ENCODE data around the gene CDKN1C.

DNA sequence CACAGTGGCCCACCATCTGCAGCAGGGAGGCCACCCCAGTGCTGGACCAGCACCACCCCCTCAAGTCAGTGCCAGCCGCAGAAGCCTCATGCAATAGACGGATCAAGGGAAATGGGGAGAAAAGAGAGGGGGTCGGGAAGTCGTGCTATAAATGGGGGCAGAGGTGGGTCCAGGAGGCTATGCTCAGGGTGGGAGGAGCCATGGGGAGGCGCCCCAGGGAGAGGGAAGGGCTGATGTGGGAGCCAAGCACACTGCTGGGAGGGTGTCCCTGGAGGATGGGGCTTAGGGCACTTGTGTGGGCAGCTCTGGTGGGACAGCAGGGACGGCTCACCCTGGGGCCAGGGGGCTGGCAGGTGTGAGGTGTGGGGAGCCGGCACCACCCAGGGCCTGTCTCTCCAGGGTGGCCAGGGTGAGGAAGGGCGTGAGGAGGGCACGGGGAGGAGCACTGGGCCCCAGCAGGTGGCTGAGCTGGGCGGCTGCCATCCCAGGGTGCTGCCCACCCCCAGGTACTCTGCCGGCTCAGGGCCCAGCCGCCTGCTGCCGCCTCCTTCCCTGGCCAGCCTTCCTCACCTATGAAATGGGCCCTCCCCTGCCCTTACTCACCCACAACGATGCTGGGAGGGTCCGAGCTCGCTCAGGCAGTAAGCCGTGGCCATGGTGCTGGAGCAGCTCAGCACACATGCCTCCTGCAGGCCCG lies 25.7 kb upstream of the CDKN1C start:
- no peak for TF ChIP-seq POLR2A (IDR thresholded peaks at IDR 0.05)
- TF ChIP-seq, protein P1, sequence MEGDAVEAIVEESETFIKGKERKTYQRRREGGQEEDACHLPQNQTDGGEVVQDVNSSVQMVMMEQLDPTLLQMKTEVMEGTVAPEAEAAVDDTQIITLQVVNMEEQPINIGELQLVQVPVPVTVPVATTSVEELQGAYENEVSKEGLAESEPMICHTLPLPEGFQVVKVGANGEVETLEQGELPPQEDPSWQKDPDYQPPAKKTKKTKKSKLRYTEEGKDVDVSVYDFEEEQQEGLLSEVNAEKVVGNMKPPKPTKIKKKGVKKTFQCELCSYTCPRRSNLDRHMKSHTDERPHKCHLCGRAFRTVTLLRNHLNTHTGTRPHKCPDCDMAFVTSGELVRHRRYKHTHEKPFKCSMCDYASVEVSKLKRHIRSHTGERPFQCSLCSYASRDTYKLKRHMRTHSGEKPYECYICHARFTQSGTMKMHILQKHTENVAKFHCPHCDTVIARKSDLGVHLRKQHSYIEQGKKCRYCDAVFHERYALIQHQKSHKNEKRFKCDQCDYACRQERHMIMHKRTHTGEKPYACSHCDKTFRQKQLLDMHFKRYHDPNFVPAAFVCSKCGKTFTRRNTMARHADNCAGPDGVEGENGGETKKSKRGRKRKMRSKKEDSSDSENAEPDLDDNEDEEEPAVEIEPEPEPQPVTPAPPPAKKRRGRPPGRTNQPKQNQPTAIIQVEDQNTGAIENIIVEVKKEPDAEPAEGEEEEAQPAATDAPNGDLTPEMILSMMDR (IDR thresholded peaks at IDR 0.05) = no peak

Measured in thyroid gland (tissue), 4 donors.